ENCODE results near the gene HSPA12A.
A peak's percentile ranks its signal among the peaks of the same experiment; 100 is the strongest.

The HSPA12A gene, protein sequence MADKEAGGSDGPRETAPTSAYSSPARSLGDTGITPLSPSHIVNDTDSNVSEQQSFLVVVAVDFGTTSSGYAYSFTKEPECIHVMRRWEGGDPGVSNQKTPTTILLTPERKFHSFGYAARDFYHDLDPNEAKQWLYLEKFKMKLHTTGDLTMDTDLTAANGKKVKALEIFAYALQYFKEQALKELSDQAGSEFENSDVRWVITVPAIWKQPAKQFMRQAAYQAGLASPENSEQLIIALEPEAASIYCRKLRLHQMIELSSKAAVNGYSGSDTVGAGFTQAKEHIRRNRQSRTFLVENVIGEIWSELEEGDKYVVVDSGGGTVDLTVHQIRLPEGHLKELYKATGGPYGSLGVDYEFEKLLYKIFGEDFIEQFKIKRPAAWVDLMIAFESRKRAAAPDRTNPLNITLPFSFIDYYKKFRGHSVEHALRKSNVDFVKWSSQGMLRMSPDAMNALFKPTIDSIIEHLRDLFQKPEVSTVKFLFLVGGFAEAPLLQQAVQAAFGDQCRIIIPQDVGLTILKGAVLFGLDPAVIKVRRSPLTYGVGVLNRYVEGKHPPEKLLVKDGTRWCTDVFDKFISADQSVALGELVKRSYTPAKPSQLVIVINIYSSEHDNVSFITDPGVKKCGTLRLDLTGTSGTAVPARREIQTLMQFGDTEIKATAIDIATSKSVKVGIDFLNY

DNA sequence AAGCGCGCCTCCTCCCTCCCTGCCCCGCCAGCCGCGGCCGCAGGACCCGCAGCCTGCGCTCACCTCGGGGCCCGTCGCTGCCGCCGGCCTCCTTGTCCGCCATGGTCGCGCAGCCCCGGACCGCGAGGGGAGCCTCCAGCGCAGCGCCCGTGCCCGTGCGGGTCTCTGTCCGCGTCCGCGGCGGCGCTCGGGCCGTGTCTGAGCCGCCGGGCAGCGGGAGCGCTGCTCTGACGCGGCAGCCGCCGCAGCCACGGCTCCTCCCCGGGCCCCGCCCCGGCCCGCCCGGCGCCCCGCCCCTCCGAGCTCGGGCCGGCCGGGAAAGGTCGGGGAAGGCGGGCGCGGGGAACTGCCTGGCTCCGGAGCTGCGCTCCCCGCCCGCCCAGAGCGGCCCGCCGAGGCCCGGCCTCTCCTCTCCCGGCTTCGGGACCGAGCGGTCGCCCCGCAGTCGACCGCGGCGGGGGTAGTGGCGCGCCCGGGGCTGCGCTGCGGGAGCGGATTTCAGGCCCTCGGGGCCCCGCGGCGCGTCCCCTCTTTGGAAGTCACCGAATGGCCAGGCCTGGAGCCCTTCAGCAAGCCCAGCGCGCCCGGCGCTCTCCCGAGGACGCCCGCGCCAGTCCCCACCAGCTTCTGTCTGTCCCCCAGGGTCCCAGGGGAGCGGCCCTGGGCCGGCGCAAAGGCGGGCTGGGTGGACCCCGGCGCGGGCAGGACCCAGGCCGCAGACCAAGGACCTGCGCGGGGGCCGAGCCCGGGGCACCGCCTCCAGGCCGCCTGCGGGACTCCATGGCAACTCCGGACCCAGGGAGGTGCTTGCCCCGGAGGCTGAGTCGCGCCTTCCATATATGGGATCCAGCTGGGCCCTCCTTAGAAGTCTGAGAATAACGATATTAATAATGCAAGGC, at the start of gene HSPA12A:
HSPA12A (minus strand) TSS at position 200 of the 899 bp plus-strand sequence; CDS start at position 103, 97 bp downstream.
- peak; percentile 90 for DNase-seq (ENCODE audit: low read depth)

- DNase-seq (ENCODE audit: low read depth) = no peak
Observed at GRCh38 chr10:116791241-116791640, 48.9 kb upstream of the HSPA12A start.

GRCh38 chr10:116787893-116788665, 45.7 kb upstream of the HSPA12A start:
- peak; percentile 55 for DNase-seq (ENCODE audit: low read depth)

DNA sequence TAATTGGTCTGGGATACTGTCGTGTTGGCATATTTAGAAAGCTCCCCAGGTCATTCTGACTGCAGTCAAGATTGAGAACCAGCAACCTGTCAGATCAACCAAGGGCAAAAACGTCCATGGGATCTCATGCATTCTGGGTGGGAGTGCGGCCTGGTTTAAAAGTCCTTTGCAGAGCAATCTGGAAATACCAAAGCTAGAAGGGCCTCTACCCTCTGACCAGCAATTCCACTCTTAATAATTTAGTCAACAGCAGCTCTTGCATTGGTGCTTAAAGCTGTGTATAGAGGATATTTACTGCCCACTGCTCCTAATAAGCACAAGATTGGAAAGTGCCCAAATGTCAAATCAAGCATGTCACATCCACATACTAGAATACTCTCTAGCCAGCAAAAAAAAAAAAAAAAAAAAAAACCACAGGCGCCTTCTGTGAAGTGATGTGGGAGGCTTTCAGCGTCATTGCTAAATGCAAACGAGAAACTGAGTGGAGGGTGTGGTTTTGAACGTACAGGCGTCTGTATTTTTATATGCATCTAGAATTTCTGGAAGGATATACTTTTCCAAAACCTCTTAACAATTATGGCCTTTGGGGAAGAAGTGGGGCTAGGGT, 44.8 kb upstream of the HSPA12A start:
- no peak for DNase-seq (ENCODE audit: low read depth)

GRCh38 chr10:116785867-116786266, 43.5 kb upstream of the HSPA12A start:
- no peak for DNase-seq (ENCODE audit: low read depth)

DNA sequence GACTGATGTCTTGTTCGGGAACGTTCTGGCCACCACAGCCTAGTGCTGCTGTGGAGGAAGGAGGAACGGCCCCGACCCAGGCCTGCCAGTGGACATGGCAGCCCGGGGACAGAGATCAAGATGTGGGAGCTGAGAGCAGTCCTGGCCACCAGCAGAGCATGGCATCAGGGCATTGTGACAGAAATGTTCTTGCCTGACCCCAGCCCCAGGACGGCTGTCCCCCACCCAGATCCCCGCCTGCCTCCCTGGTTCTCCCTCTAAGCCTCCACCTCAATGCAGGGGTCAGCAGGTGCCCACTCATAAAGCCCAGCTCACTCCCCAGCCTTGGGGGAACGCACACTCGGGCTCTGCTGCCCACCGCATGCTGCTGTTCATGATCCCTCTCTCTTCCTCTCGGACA, 42.9 kb upstream of the HSPA12A start:
- no peak for DNase-seq (ENCODE audit: low read depth)

- DNase-seq (ENCODE audit: low read depth) = no peak
Observed at GRCh38 chr10:116784651-116785050, 42.3 kb upstream of the HSPA12A start.

DNA sequence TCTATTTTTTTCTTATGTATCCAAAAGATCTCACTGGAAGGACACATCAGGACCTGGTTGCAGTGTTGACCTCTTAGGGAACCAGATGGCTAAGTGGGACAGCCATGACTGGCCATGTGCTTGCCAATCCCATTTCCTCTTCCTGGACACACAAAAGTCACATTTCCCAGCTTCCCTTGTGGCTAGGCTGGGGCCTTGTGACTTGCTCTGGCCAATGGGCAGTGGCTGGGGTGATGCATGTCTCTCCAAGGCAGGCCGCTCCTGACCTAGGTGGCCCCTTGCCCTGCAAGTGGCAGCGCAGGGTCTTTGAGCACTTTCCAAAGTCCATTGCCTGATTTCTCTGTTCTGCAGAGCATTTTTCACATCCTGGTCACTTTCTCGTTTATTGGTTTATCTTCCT, 41.7 kb upstream of the HSPA12A start:
- DNase-seq (ENCODE audit: low read depth) = no peak

GRCh38 chr10:116783011-116783655, 40.8 kb upstream of the HSPA12A start:
- DNase-seq (ENCODE audit: low read depth) = no peak

DNA sequence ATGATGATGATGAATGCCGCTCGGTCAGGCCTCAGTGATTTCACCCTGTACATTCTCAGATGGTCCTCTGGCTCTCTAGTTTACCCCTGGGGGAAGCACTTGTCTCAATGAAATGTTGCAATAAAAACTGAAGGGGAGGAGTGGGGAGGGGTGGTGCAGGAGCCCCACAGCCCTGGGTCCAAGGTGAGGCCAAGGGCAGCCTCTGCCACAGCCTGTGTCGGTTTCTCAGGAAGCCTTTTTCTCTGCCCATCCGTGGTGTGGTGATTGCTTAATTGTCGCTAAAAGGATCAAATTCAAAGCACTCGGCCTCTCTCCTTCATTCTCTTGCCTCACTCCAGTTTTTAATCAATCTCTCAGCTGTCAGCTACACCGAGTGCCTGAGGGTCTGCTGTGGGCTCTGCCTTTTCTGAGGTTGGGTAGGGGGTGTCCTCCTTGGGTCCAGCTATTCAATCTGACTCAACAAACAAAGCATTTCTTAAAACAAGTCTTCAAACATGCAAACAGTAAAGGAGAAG, 39.1 kb upstream of the HSPA12A start:
- no peak for DNase-seq (ENCODE audit: low read depth)

- no peak for DNase-seq (ENCODE audit: low read depth)
Observed at GRCh38 chr10:116780691-116781205, 38.4 kb upstream of the HSPA12A start.

- no peak for DNase-seq (ENCODE audit: low read depth)
Observed at GRCh38 chr10:116779076-116779687, 36.8 kb upstream of the HSPA12A start.

GRCh38 chr10:116777006-116777405, 34.6 kb upstream of the HSPA12A start:
- no peak for DNase-seq (ENCODE audit: low read depth)

DNA sequence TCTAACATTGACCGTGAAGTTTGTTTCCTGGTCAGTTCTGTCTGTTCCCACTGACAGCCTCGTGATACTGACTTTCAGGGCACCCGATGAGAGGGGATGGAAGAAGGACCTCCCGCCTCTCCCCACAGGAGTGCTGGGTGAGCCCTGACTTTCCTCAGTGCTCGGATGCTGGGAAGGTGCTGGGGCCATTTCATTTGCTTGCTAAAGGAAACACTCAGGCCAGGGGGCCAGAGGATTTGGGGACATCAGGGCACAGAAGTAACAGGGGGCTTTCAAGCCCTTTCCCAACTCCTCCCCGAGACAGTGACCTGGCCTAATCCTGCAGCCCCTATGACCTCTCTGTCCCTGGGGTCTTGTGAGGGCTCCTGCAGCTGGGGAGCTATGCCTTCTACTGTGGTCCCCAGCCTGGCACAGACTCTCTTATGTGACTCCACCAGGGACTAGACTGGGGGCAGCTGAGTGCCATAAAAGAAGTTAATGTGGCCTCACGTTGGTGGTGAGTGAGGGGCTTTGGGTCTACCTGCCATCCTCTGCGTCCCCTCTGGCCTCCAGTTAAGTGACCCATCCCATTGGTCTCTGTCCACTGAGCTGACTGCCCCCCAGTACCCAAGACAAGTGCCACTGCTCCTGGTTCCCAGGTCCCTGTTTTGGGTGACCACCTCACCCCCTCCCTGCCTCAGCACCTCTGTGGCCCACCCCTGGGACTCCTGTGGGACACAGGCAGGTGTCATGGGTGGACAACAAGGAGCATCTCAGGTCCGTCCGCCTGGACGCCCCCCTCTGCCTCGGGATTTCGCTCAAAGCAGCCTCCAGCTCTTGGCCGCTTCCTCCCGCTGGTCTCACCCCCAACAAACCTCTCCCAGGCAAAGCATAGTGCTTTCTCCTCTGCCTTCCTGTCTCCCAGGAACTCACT, 33.4 kb upstream of the HSPA12A start:
- no peak for DNase-seq (ENCODE audit: low read depth)

GRCh38 chr10:116774728-116775151, 32.4 kb upstream of the HSPA12A start:
- no peak for DNase-seq (ENCODE audit: low read depth)

GRCh38 chr10:116772909-116773705, 30.7 kb upstream of the HSPA12A start:
- DNase-seq (ENCODE audit: low read depth) = no peak

DNA sequence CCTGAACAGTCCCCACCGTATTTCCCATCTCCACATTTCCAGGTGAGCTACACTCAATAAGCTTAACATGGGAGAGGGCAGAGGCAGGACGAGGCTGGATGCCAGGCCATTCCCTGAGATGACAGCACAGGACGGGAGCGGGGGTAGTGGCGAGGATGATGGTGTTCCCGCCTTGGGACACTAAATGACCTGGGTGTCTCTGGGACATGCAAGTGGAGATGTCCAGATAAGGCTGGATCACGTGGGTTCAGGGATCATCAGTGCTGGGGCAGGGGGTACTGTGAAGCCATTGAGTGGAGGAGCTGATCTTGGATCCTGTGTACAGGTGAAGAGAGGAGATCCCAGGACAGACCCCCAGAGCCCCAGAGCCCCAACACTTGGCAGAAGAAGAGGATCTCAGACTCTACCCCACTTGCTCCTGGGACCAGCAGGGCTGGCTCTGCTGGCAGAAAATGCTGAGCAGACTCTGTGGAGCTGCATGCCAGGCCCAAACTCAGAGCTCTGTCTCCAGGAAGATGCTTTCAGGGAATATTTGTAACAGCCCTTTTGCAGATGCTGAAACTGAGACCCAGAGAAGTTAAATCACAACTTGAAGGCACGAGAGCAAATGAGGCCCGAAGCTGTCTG, 29.7 kb upstream of the HSPA12A start:
- no peak for DNase-seq (ENCODE audit: low read depth)
